Stimulated activated CD4-positive, alpha-beta T cell treated with anti-CD3 and anti-CD28 coated beads, TNF-alpha, amount 100 ng/mL, for 48 hours (primary cell): ENCODE measurements around the gene SLC35F4.
A peak's percentile ranks its signal among the peaks of the same experiment; 100 is the strongest.

Experiments
- DNase-seq, 3 donors: peaks; one replicate each; pipeline ENCODE4 v3.0.0-alpha.2; 2020; ENCODE audit warnings: low read depth in 3 of 3

The SLC35F4 gene

GRCh38 chr14:57617510-57617909 lies 248.4 kb downstream of the SLC35F4 start:
- no peak for DNase-seq

DNA sequence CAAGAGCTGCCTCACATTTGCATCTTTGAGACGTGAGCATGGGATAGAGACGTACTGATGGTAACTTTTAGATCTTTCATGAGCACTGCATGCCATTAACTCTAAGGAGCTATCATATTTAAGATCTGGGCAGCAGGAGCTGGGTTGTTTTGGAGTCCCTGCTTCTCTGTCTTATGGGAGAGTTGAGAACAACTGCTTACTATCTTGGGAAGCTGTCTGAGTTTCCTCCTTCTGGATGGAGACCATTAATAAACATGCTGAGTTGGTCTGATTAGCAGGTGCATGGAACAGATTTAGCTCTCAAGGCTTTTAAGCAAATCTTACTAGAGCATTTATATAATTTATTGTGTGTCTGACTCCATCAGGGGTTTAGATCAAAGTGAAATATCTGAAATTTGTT lies 252.9 kb downstream of the SLC35F4 start:
- no peak for DNase-seq

GRCh38 chr14:57611555-57612075 lies 254.3 kb downstream of the SLC35F4 start:
- DNase-seq = no peak

DNA sequence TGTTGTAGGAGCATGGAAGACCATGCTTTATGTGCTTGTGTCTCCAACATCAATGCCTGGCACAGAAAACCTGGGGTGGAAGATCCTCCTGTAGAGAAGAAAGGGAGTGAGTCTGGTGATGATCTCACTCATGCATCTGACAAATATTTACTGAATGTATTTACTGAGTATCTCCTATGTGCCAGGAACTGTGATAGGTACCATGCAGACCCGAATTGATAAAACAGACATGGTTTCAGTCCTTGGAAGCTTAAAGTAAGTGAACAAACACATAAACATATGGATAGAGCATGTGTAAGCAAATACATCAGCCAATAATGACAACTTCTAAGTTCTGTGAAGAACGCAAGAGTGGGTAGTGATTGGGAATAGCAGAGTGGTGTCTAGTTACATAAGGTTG lies 255.3 kb downstream of the SLC35F4 start:
- DNase-seq = no peak

DNA sequence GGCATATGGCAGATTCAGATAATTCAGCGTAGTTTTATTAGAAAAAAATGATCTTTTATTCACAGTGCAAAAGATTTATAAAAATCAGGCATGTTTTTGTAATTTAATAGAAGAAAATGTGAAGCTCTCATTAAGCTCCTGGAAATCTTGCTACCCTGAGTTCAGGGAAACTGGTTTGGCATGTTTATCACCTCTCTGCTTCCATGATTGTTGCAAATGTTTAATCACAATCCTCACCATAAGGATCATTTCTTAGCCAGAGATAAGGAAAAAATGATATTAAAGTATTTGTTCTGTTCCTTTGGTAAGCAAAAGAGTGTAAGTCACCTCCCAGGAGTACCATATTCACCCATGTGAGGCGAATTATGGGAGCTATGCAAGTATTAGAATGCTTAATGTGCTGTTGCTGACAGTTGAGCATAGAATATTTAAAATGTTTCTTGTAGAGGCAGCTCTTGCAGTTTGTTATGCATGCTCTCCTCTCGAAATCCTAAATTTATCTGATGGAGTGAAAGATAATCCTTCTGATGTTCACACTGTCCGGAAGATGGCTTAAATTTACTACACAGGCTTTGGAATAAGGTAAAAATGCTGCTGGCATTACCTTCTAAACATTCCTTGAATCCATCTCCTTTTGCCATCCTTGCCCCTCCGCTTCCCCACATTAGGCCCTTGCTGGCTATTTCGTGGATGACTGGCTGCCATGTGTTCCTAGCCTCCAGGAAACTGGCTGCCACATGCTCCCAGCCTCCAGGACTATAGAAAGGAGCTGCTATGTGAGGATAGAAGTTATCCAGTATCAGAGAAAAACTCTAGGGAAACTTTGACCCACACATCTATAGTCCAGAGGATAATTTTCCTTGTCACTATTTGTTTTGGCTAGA lies 256.5 kb downstream of the SLC35F4 start:
- DNase-seq = no peak

DNA sequence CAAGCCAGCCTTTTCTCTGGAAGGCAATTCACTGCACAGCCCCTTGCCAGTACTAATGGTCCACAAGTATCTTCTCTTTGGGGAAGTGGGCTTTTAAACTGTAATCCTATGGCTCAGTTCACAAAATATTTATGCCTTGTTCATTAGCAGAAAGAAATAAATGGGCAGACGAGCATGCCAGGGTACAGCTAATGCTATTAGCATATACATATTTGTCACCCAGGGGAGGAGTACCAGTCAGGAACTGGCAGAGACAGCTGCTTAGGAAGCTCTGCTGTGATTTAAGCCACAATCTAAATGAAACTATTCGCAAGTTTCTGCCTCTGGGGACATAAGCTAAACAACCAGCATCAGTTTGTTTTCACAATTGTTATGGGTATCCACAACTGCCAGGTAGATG lies 258.8 kb downstream of the SLC35F4 start:
- no peak for DNase-seq

GRCh38 chr14:57583396-57583795 lies 282.5 kb downstream of the SLC35F4 start:
- no peak for DNase-seq

GRCh38 chr14:57582746-57583145 lies 283.1 kb downstream of the SLC35F4 start:
- DNase-seq = no peak

DNA sequence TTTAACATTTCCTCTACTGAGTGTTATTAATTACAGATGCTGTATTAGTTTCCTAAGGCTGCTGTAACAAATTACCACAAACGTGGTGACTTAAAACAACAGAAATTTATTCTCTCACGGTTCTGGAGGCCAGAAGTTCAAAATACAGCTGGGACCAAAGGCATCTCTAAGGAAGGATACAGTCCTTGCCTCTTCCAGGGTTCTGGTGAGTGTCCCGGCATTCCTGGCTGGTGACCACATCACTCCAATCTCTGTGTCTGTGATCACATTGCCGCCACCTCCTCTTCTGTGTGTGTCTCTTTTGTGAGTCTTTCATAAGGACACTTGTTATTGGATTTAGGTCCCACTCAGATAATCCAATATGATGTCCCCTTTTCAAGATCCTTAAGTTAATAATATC lies 287.1 kb downstream of the SLC35F4 start:
- DNase-seq = no peak

DNA sequence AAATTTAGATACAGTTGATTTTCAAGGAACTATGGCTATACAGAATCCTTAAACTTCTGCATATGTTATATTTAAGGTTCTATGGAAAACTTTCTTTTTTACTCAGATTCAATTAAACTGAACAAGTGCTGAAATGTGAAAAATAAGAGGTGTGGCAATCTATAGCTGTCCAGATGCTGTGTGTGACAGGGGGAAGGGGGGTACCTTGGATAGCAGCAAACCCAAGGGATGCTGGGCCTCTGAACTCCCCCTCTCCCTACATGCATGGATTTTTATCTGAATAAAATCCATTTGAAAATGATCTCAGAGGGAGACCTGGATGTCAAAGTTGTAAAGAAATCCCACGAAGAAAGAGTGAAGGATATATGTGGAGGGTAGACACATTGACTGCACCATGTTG lies 289.4 kb downstream of the SLC35F4 start:
- no peak for DNase-seq

DNA sequence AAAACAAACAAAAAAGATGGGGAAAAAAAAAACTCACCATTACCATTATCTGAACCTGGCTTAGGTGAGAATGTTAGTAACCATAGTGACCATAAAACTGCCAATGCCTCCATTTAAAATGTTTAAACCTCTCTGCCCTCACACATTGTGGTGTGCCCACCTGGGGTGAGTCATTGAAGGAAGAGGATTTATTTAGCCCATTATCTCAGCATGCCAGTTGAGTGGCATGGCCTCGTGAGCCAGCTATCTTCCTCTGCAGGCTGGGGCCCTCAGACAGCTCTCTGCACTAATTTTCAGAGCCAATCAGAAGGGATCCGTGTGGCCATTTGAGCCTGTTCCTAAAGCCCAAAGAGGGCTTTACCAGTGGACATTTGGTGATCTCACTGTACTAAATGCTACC lies 290.4 kb downstream of the SLC35F4 start:
- no peak for DNase-seq

DNA sequence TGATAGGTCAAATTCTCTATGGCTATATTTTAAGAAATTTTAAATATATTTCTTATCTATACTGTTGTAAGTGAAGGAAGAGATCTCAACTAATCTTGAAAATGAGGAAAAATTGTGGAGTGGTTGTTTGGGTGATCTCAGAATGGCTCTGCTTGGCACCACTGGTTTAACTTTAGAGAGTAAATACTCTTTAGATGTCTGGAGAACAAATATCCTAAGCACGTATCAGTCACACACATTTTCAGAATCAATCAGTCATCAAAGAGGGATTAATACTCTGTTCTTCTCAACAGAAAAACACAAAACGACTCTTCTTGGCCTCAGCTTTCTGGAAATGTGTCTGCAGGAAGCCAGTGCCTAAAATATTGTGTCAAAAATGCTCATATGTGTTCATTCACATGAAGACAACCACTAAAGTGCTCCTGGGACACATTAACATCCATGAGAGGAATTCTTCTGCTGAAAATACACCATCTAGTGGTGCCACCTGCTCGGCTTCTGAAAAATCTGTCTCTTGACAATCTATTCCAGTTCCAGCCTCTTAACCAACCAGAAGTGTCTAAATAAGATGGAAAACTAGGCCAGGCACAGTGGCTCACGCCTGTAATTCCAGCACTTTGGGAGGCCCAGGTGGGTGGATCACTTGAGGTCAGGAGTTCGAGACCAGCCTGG lies 291.1 kb downstream of the SLC35F4 start:
- no peak for DNase-seq

DNA sequence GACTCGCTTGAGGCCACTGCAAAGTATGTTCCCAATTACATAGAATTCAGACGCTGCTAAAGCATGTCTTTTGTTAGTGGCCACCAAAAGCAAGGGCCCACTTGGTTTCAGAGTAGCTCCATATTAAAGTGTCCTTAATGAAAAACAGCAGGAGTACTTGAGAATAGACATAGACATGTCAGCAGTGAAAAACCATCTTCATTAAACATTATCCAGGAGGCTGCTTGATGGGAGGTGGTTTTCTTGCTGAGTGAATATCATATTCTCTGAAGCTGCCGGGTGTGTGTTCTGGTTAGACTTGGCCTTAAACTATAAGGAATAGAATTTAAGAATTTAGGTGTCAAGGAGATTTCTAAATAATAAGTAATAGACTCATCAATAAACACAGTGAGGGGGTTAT lies 292.7 kb downstream of the SLC35F4 start:
- no peak for DNase-seq

- no peak for DNase-seq
Measured at GRCh38 chr14:57568554-57568953, 297.3 kb downstream of the SLC35F4 start.

DNA sequence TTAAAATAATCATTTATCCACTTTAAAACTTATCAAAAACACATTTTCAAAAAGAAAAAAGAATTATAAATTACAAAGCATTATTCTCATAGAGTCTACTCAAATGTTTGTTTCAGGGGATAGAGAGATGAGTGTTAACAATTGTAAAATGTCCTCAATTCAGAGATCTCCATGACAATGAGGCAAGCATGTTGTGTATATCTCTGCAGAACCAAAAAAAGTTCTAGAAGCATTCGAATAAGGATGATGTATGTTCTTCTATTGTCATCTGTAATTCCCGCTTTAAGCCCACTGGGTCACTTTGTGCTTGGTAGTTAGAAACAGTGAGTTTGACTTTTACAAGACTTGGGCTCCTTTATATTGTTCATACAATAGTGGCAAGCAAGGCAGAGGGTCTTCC lies 298.7 kb downstream of the SLC35F4 start:
- no peak for DNase-seq

DNA sequence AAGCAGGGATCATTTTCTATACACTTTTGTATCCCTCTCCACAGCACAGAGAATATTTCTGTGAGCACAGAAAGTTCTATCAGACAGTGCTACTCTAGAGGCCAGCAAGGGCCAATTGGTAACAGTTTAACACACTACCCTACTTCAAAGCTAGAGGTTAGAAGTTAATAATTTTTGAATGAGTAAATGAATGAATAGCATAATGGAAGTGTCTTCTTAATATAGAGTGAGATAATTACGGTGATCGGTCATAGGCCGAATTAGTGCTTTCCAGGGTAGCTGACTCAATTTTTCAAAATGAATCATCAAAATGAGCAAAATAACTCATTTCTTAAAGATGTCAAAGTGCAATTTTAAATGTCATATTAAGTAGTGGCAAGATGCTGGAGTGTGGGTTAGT lies 305.2 kb downstream of the SLC35F4 start:
- no peak for DNase-seq

DNA sequence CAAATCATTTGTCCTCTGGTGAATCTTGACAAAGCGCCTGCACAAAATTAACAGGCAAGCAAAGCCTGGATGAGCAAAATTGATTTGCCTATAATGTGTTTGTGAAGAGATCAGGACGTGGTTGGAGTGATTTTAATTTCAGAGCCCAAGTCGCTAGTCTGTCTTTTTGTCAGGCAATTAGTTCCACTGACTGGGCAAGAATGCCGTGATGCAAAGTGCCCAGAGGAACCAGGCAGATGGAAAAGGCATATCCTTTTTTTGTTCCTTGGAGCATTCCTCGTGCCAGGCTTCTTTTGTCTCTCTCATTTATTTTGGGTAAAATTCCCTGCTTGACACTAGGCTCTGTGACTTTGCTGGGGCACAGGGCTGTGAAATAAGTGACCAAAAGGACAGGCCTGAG lies 306.3 kb downstream of the SLC35F4 start:
- DNase-seq = no peak

- DNase-seq = no peak
Measured at GRCh38 chr14:57549765-57550420, 316.0 kb downstream of the SLC35F4 start.

GRCh38 chr14:57549016-57549564 lies 316.8 kb downstream of the SLC35F4 start:
- DNase-seq = no peak

DNA sequence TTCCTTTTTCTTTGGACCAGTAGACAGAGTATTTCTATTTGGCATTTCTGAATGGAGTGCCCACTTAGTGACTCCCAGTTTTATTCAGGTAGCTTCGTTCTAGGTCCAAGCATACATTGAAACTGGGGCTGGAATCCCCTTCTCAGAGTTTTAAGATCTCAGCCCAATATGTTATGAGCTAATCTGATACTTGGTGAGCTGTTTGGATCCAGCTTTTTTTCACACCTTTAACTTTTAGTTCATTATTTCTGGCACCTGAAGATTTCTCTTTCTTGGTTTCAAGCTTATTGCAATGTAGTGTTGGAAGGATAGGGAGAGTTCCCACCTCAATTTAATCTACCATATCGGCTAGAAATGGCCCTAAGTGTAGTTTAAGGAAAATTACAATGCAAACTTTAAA lies 318.8 kb downstream of the SLC35F4 start:
- no peak for DNase-seq

- DNase-seq = peak in 1 of 3 donors; percentile 2
Measured at GRCh38 chr14:57533214-57533613, 332.7 kb downstream of the SLC35F4 start.

DNA sequence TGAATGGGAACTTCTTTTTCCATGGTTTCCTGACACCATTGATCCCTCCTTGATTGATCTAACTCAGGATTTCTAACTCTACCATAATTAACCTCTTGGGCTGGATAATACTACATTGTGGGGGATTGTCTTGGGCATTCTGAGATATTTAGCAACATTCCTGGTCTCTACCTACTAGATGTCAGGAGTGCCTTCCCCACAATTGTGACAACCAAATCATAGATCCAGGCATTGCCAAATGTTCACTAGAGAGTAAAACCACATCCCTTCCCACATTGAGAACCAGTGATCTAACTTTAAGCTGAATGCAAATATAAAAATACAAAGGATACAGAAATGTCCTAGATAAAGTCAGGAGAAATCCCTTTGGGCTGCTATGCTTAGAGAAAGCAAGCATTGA lies 335.3 kb downstream of the SLC35F4 start:
- DNase-seq = no peak
